ENCODE measurements around the gene PLCB3. TPM values are rescaled to one million over a fixed set of nuclear protein-coding genes. Genes with fewer than 3 reads are reported as not detected.

The PLCB3 gene
- total RNA-seq, 2 experiments from 2014 or later, result 7.3 to 7.4 TPM

DNA sequence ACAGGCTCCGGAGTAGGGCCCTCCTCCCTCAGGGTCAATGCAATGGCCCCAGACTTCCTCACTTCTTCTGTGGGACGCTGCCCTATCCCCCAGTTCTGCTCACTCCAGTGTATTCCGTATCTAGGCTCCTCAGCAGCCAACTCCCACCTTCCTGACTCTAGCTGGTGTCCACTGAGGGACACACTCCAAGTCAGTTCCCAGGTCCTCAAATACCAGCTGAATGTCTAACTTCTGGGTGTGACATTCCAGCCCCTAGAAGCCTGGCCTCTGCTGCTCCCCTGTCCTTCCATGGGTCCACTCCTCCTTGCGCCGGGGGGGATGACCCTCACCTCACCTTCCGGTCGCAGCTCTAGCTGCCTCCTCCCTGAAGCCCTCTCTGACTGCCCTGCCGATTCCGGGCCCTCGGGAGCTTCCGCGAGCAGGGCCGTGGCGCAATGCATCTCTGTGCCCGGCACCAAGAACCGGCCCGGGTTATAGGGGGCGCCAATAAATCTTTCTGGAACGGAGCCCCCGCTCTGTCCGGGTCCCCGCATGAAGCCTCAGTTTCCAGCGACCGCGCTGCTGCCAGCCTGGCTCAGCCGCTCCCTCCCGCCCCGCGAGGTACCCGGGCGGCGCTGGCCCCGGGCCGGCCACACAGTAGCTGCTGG, 17.7 kb downstream of the PLCB3 start:
- Mint-ChIP-seq H3K27ac (peak overlapping the region; percentile 91), H3K4me3 (peak overlapping the region; percentile 95), H3K27me3 (no peaks in the 10 kb centered on the region), H3K9me3 (no peaks in the 10 kb centered on the region), H3K36me3 (peaks cover 14% of the 10 kb centered on the region), H3K4me1 (peaks cover 15% of the 10 kb centered on the region)
- peak; percentile 73 for DNase-seq

DNA sequence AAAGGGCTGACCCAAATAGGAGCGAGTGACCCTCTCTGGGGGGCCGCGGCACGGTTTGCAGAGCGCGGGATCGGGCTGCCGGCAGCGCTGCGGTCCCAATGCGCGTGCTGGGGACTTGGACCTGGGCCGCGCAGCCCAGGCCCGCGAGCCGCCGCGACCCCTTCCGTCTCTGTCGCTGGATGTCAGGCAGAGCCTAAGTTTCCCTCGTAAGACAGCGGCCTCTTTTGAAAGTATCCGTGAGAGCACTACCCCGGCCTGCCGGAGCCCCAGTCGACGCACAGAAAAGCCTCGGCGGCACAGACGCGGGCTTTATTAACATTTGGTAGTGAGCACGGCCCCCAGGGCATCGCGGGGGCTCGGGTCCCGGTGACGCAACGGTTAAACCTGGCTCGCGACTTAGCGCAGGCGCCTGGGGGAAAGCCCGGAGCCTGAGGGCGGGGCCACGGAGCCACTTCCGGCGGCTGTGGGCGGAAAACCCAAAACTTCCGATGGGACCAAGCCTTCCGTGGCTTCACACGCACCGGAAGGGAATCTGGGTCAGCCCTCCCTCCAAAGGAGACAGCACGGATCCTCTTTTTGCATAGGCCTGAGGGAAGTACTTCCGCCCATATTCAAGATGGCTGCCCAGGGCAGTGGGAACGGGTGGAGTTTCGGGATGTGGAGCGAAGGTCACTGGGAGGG, 18.4 kb downstream of the PLCB3 start:
- peaks cover 14% of the 10 kb centered on the region for H3K36me3 Mint-ChIP-seq
- no peaks in the 10 kb centered on the region for H3K9me3 Mint-ChIP-seq
- peak overlapping the region; percentile 95 for H3K4me3 Mint-ChIP-seq
- DNase-seq, result peak; percentile 98
- H3K27me3 Mint-ChIP-seq, result no peaks in the 10 kb centered on the region
- H3K27ac Mint-ChIP-seq, result peak overlapping the region; percentile 91
- peaks cover 15% of the 10 kb centered on the region for H3K4me1 Mint-ChIP-seq

DNA sequence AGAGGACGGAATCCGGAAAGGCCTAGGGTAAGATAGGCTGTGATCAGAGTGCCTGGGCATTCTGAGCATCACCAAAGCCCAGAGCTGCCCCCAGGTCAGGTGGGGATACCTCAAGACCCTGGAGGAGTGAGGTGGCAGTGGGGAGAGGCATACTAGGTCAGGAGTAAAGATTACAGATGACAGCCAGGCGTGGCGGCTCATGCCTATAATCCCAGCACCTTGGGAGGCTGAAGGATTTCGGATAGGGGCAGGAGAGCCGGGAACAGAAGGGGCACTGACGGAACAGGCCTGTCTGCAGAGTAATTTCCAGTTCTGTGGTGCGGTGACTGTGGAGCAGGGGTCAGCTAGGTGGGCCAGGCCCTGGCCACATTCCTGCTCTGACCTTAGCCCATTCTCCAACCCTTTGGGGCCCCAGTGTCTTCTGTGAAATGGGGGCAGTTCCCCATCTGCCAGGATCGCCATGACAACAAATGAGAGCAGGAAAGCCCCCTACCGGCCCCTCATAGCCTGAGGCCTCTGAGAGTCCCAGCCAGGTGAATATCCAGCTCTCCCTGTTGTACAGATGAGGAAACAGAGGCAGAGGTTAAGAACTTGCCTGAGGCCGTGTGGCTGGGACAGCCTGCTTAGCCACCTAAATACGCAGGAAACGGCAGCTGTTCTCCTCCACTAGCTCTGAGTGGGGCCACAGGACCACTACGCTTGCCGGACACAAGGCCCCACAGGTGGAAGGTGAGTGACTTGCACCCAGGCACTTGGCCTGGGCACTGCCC, 23.9 kb downstream of the PLCB3 start:
- Mint-ChIP-seq H3K27me3 (no peaks in the 10 kb centered on the region), H3K9me3 (no peaks in the 10 kb centered on the region), H3K36me3 (peaks cover 7% of the 10 kb centered on the region), H3K4me1 (peaks cover 6% of the 10 kb centered on the region), H3K27ac (peak overlapping the region; percentile 62), H3K4me3 (no peak overlapping the region)
- no peak for DNase-seq

DNA sequence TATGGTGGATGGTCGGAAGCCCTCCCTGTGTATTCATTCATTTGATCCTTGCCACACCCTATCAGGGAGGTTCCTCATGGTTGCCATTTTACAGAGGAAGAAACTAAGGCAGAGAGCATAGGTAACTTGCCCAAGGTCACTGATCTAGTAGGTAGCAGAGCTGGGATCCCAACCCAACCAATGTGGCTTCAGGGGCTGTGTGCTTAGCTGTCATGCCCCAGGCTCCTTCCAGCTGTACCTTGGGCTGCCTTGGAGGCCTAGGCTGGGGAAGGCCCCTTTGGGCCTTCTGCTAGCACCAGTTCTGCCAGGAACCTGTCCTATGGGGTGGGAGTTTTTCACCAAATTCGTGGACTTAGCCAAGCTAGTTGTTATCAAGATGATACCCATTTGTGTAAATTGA, 24.5 kb downstream of the PLCB3 start:
- Mint-ChIP-seq H3K27me3 (no peaks in the 10 kb centered on the region), H3K9me3 (no peaks in the 10 kb centered on the region), H3K36me3 (peaks cover 5% of the 10 kb centered on the region), H3K27ac (no peak overlapping the region), H3K4me3 (no peak overlapping the region), H3K4me1 (peaks cover 6% of the 10 kb centered on the region)
- DNase-seq, result no peak

DNA sequence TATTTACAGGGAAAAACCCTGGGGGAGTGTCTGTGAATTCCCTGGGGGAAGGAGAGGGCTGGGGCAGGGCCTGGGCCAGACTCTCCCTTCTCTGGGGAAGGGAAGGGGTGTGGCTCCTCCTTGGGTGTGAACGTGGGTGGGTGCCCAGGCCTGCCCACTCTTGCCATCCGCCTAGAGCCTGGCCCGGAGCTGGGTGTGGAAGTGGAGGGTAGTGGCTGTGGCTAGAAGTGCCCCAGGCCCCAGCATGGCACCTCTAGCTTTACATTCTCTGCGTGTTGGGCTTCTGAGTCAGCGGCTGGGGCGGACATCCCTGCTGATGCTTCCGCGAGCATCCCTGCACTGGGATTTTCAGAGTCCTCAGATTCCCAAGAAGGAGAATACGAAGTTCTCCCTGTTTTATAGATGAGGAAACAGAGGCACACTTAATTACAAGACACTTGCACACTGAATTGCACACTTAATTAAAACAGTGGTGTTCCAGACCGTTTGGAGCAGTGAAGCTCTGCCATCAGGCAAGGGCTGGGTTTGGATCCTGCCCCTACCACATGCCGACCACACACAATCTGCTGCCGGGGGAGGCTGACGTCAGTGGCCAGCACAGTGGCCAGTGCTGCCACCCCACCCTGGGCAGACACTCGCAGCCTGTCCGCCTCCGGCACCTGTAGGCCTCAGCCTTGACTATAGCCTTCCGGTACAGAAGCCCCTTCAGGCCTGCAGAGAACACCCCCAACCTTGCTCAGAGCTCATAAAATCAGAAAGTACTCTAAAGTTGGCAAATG, 25.5 kb downstream of the PLCB3 start:
- no peak for DNase-seq
- Mint-ChIP-seq H3K4me3 (no peak overlapping the region), H3K36me3 (peaks cover 5% of the 10 kb centered on the region), H3K9me3 (no peaks in the 10 kb centered on the region), H3K4me1 (peaks cover 8% of the 10 kb centered on the region), H3K27ac (no peak overlapping the region), H3K27me3 (no peaks in the 10 kb centered on the region)

DNA sequence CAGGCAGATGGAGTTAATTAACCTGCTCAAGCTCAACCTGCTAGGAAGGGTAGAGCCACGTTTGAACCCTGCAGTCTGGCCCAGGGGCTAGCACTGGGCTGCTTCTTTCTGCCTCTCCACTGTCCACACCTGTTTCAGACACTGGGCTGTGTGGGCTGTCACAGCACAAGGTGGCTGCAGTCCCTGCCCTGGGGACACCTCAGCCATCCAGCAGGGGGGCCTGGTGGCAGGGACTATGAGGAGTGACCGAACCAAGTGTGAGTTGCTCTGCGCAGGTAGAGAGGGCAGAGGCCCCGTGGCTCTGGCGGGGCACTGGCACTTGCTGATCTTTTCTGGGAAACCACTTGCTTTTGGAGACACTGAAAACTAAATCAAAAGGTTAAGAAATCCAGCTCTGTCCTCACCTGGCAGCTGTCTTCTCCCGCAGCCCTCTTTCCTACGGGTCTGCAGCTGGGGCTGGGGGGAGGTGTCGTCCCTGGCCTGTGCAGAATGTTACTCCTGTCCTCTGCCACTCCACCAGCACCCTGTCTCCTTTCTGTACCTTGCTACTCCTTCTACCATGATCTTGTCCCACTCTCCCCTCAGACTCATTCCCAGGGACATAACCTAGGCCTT, 27.4 kb downstream of the PLCB3 start:
- H3K36me3 Mint-ChIP-seq, result peaks cover 3% of the 10 kb centered on the region

DNA sequence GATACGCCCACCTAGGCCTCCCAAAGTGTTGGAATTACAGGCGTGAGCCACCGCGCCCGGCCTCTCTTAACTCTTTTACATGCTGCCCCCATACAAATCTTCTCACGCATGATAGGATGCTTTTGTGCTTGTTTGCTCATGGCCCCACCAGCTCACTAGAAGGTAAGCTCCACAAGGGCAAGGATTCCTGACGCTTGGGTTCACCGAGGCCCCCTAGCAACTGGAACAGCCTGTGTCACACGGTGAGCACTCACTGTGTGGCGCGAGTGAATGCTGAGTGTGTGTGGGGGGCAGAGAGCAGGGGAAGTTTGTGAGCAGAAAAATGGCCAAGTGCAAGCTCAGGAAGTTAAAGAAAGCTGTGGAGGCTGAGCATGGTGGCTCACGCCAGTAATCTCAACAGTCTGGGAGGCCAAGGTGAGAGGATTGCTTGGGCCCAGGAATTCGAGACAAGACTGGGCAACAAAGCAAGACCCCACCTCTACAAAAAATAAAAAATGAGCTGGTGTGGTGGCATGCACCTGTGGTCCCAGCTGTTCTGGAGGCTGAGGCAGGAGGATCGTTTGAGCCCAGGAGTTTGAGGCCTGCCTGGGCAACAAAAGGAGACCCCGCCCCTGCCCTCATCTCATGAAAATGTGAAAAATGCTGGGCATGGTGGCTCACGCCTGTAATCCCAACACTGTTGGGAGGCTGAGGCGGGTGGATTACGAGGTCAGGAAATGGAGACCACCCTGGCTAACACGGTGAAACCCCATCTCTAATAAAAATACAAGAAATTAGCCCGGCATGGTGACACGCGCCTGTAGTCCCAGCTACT, 30.8 kb downstream of the PLCB3 start:
- Mint-ChIP-seq H3K27ac (no peak overlapping the region), H3K4me3 (no peak overlapping the region), H3K27me3 (no peaks in the 10 kb centered on the region), H3K9me3 (no peaks in the 10 kb centered on the region), H3K36me3 (peaks cover 3% of the 10 kb centered on the region), H3K4me1 (peaks cover 14% of the 10 kb centered on the region)
- DNase-seq, result no peak

More for the DNA sequence above, 27.4 kb downstream of the PLCB3 start:
- peaks cover 2% of the 10 kb centered on the region for H3K4me1 Mint-ChIP-seq
- no peak overlapping the region for H3K27ac Mint-ChIP-seq
- no peaks in the 10 kb centered on the region for H3K9me3 Mint-ChIP-seq
- no peaks in the 10 kb centered on the region for H3K27me3 Mint-ChIP-seq
- no peak overlapping the region for H3K4me3 Mint-ChIP-seq
- DNase-seq, result no peak

DNA sequence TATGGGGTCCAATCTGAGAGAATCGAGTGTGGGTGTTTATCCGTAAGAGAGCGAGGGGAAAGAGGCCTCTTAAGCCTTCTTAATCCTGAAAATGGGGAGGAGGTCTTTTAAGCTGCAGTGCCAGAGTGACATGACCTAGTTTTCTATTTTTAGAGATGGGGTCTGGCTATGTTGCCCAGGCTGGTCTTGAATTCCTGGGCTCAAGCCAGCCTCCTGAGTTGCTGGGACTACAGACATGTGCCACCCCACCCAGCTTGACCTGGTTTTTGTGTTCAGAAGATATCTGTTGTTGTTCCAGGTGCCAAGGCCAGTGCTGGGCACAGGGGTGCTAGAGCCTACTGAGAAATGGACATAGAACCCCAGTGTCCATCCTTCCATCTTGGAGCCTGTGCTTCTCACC, 31.8 kb downstream of the PLCB3 start:
- H3K36me3 Mint-ChIP-seq, result peaks cover 3% of the 10 kb centered on the region
- peaks cover 14% of the 10 kb centered on the region for H3K4me1 Mint-ChIP-seq
- no peak overlapping the region for H3K27ac Mint-ChIP-seq
- no peaks in the 10 kb centered on the region for H3K9me3 Mint-ChIP-seq
- no peak for DNase-seq
- H3K27me3 Mint-ChIP-seq, result no peaks in the 10 kb centered on the region
- H3K4me3 Mint-ChIP-seq, result peak overlapping the region; percentile 32

DNA sequence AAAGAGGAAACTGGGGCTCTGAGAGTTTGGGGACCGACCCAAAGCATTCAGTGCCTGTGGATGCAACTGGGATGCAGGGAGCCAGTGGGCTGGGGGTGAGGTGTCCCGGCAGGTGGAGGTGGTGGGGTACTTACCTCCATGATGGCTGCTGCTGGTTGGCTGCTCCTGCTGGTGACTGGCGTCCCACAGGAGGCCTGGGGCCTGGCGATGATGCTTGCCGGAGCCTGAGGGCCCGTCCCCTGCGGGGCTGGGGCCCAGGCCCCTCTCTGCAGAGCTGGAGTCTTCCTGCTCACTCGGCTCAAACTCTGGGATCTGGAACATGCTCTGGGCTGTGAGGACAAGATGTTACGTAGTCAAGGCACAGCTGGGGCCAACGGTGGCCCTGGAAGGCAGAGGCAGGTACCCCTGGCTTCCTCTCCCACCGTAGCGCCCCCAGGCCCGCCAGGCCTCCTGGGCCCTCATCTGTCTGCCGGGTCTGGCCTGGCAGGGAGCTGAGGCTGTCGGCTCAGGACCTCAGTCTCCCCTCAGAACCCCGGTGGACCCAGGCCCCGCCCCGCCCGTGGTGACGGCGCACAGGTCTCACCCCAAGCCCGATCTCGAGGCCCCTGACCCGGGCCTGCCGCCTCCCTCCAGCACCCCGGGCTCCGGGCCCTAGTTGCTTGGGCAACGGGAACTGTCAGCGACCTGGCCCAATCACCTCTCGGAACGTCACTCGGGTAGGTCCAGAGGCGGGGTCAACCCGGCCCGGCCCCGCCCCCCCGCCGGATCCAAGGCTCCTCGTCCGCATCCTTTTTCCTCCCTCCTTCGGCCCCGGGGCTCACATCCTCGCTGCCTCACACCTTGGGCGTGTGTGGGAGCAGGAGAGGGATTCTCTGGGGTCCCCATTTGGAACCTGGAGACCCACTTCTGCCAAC, 33.0 kb downstream of the PLCB3 start, which contains the start of gene BAD:
Gene BAD (minus strand): TSS at position 618 of the 914 bp plus-strand sequence. CDS start 297 bp downstream, at position 321.
- H3K9me3 Mint-ChIP-seq, result no peaks in the 10 kb centered on the region
- H3K4me3 Mint-ChIP-seq, result peak within 1 kb of the TSS; percentile 87
- DNase-seq, result peak; percentile 90
- H3K36me3 Mint-ChIP-seq, result peaks cover 5% of the 10 kb centered on the region
- no peaks in the 10 kb centered on the region for H3K27me3 Mint-ChIP-seq
- peaks cover 14% of the 10 kb centered on the region for H3K4me1 Mint-ChIP-seq
- H3K27ac Mint-ChIP-seq, result peak within 1 kb of the TSS; percentile 90

DNA sequence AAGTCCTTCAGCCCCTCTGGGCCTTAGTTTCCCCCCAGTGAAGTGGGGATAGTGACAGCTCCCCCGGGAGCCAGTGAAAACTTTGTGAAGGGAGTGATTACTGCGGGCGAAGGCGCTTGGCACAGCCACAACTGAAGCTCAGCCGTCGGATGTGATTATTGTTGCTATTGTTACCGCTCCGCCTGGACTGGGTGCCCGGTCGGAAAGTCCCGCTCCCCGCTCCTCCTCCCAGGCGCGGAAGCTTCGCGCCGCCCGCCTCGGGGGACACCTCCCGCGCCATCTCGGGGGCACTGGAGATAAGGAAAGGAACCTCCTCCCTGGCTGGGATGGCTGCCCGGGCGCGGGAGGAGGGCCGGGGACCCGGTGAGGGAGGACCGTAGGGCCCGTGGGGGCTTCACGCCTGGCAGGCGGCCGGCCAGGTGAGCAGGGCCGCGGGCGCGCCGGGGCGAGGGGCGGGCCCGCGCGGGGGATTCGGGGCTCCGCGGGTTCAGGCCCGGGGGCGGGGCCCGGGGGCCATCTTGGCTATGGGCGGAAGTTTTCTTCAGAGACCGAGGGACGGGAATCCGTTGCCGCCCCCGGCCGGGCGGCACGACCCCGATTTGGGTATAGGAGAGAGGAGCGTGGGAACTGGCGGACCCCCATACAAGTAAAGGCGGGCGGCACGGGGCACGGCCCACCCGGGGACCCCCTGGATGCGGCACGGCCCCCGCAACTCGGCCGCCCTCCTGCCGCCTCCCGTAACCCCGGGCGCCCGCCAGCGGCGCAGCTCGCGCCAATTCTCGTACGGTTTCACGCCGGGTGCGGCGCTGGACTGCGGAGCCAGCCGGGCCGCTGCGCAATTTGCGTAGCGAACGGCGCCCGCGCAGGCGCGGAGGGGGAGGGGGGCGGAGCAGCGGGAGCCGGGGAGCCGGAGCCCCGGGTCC, 33.9 kb downstream of the PLCB3 start, which contains the start of gene GPR137:
Gene GPR137 (plus strand): TSS at position 887 of the 923 bp plus-strand sequence. CDS start 677 bp downstream, outside the sequence.
- Mint-ChIP-seq H3K27ac (peak within 1 kb of the TSS; percentile 90), H3K4me3 (peak within 1 kb of the TSS; percentile 87), H3K9me3 (no peaks in the 10 kb centered on the region), H3K4me1 (peaks cover 14% of the 10 kb centered on the region), H3K27me3 (peaks cover under 1% of the 10 kb centered on the region), H3K36me3 (peaks cover 7% of the 10 kb centered on the region)
- peak; percentile 91 for DNase-seq

DNA sequence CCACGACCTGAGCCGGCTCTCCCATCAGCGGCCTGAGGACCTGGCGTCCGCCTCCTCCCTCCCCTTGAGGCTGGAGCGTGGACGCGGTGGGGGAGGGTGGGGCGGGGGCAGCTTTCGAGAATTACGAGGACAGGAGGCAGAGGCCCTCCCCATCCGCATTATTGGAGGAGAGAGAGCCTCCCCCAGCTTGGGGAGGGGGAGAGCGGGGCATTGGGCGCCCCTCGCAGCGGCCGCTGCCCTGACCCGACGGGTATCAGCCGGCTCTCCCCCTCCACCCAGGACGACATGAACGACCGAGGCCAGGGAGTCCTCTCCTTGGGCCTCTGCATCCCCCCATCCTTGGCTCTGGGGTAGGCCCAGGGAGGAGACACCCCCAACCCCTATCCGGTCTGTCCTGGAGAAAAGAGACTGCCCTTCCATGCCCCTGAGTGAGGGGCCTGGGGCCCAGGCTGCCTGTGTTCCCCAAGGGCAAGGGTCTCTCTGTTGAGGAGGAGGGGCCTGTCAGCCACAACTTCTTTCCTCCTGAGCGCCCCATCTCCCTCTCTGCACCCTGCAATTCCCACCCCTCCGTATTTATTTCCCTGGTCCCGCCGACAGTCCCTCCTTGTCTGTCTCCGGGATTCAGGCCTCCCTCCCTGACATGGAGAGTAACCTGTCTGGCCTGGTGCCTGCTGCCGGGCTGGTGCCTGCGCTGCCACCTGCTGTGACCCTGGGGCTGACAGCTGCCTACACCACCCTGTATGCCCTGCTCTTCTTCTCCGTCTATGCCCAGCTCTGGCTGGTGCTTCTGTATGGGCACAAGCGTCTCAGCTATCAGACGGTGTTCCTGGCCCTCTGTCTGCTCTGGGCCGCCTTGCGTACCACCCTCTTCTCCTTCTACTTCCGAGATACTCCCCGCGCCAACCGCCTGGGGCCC, 34.8 kb downstream of the PLCB3 start:
- H3K4me3 Mint-ChIP-seq, result peak overlapping the region; percentile 80
- peaks cover 7% of the 10 kb centered on the region for H3K36me3 Mint-ChIP-seq
- no peaks in the 10 kb centered on the region for H3K9me3 Mint-ChIP-seq
- no peak for DNase-seq
- H3K27ac Mint-ChIP-seq, result peak overlapping the region; percentile 66
- H3K27me3 Mint-ChIP-seq, result peaks cover 10% of the 10 kb centered on the region
- H3K4me1 Mint-ChIP-seq, result peaks cover 16% of the 10 kb centered on the region
